Hepatocyte (in vitro differentiated cells): Measurements from ENCODE around the gene NF2.

Experiments used
- EZH2 ChIP-seq: fragments of 200-600 bp; sonication (generic); IDR thresholded peaks from 2 replicates; pipeline ENCODE4 v1.6.1; 2016; ENCODE audit warnings: antibody characterized with exemption, mild to moderate bottlenecking, borderline replicate concordance
- TF ChIP-seq, protein P1 (sequence below): fragments of 200-600 bp; sonication (generic); IDR thresholded peaks from 2 replicates; pipeline ENCODE4 v1.5.1; 2016; ENCODE audit warnings: antibody characterized with exemption, mild to moderate bottlenecking; ENCODE audit not compliant: poor library complexity

DNA sequence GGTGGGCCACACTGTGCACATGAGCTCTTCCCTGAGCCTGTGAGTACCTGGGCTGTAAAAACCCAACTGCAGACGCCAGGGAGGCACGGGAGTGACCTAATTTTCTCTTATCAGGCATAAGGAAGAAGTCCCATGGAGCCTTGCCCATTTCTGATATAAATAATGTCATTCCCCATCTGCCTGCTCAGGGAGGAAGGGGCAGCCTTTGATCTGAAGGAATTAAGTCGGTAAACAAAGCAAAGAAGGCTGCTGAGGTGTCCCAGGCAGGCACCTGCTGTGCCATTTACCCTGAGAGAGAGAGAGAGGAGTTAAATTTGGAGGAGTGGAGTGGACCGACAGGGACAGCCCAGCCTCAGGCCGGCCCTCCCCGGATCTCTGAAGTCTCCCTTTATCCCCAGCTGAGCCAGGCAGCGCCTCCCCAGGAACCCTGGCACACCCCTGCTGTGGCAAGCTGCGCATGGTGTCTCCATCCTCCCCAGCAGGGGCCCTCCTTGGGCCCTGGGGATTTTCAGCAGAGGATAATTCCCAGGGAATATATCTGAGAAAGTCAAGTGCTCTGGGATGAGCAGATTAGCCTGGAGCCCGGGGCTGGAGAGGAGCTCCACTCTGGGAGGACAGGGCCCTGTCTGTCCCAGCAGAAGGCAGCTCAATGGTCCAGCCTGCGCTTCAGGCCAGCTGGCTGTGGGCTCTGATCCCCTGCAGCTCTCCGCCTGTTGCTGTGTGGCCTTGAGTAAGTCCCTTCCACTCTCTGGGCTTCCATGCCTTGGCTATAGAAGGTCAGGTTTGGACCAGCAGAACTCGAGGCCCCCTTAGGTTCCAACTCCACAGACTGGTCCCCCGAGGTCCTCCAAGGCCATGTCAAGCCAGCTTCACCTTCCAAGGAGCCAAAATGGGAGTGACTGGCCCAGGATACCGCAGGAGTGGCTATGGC, 98.8 kb downstream of the NF2 start:
- TF ChIP-seq, protein P1, sequence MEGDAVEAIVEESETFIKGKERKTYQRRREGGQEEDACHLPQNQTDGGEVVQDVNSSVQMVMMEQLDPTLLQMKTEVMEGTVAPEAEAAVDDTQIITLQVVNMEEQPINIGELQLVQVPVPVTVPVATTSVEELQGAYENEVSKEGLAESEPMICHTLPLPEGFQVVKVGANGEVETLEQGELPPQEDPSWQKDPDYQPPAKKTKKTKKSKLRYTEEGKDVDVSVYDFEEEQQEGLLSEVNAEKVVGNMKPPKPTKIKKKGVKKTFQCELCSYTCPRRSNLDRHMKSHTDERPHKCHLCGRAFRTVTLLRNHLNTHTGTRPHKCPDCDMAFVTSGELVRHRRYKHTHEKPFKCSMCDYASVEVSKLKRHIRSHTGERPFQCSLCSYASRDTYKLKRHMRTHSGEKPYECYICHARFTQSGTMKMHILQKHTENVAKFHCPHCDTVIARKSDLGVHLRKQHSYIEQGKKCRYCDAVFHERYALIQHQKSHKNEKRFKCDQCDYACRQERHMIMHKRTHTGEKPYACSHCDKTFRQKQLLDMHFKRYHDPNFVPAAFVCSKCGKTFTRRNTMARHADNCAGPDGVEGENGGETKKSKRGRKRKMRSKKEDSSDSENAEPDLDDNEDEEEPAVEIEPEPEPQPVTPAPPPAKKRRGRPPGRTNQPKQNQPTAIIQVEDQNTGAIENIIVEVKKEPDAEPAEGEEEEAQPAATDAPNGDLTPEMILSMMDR = no peak
- TF ChIP-seq EZH2 = no peak
